H1 (cell line): ENCODE results near the gene ANKRD31. TPM values are rescaled to one million over a fixed set of nuclear protein-coding genes. Genes with fewer than 3 reads are reported as not detected.

Experiments
- CTCF ChIA-PET: fragments of 300-600 bp; sonication (Branson Sonifier 250); formaldehyde crosslinking; loops from one replicate; lab custom pipeline; 2021; ENCODE audit not compliant: partially characterized antibody; lab: Charles Lee
- POLR2A ChIA-PET: fragments of 300-600 bp; sonication (Branson Sonifier 250); formaldehyde crosslinking; loops from one replicate; lab custom pipeline; 2021; ENCODE audit warnings: inconsistent platforms; ENCODE audit not compliant: partially characterized antibody; lab: Charles Lee
- DNase-seq, 2 experiments: peaks; one replicate each; pipeline versions ENCODE4 v3.0.0 to v3.0.0-alpha.2; 2010 to 2022; ENCODE audit warnings: low spot score in 2 of 2, low read depth in 1 of 2, mixed read lengths in 1 of 2
- FAIRE-seq: peaks from 2 replicates; lab custom pipeline; 2011; peaks lifted over from hg19 to GRCh38; lab: Jason Lieb, UNC
- H2AFZ ChIP-seq: 2 replicates; pipeline ENCODE4 v1.8.1; 2012; ENCODE audit warnings: low read length, inconsistent platforms
- H2AK5ac ChIP-seq: 2 replicates; pipeline ENCODE4 v1.6.1; 2013; ENCODE audit warnings: low read depth, low read length
- H2BK120ac ChIP-seq: replicated peaks from 2 replicates; pipeline ENCODE3; 2013; ENCODE audit warnings: low read depth, low read length, inconsistent platforms
- H2BK12ac ChIP-seq: 2 replicates; pipeline ENCODE4 v1.6.1; 2013; ENCODE audit warnings: low read depth, low read length
- H2BK15ac ChIP-seq: 2 replicates; pipeline ENCODE4 v1.6.1; 2013; ENCODE audit warnings: low read length
- H2BK20ac ChIP-seq: 2 replicates; pipeline ENCODE4 v1.6.1; 2013; ENCODE audit warnings: low read length
- H2BK5ac ChIP-seq: 2 replicates; pipeline ENCODE4 v1.6.1; 2013; ENCODE audit warnings: low read depth, low read length
- H3K14ac ChIP-seq: 2 replicates; pipeline ENCODE4 v1.6.1; 2013; ENCODE audit warnings: inconsistent platforms; ENCODE audit not compliant: insufficient read length
- H3K18ac ChIP-seq: 2 replicates; pipeline ENCODE4 v1.6.1; 2013; ENCODE audit warnings: low read length; ENCODE audit errors: extremely low read depth
- H3K23ac ChIP-seq: 2 replicates; pipeline ENCODE4 v1.6.1; 2013; ENCODE audit warnings: inconsistent platforms; ENCODE audit not compliant: insufficient read length
- H3K23me2 ChIP-seq: 2 replicates; pipeline ENCODE4 v1.6.1; 2013; ENCODE audit warnings: low read depth, low read length
- H3K27ac ChIP-seq: 2 replicates; pipeline ENCODE4 v1.6.1; 2011; ENCODE audit warnings: low read depth, low read length, inconsistent platforms
- H3K27me3 ChIP-seq, 4 experiments: replicated peaks in 1 of 4; 1 replicate in 1 of 4; 2 replicates in 3 of 4; pipeline versions ENCODE4 v1.6.1 to v1.8.1; 2011 to 2013; ENCODE audit warnings: low read length in 3 of 4, mild to moderate bottlenecking in 3 of 4, inconsistent platforms in 2 of 4, mixed read lengths in 2 of 4, moderate library complexity in 1 of 4; ENCODE audit not compliant: control insufficient read depth in 3 of 4, insufficient read depth in 3 of 4; ENCODE audit errors: extremely low read depth in 1 of 4
- H3K36me3 ChIP-seq, 4 experiments: 2 replicates each; pipeline versions ENCODE4 v1.6.1 to v1.8.1; 2011 to 2013; ENCODE audit warnings: mild to moderate bottlenecking in 4 of 4, low read length in 3 of 4, moderate library complexity in 2 of 4, control low read depth in 1 of 4, inconsistent platforms in 1 of 4; ENCODE audit not compliant: insufficient read depth in 4 of 4, control insufficient read depth in 2 of 4
- H3K4ac ChIP-seq: replicated peaks from 2 replicates; pipeline ENCODE3; 2013; ENCODE audit warnings: low read length, low read depth, mixed read lengths, inconsistent platforms; ENCODE audit not compliant: insufficient read length
- H3K4me1 ChIP-seq, 4 experiments: replicated peaks in 1 of 4; 1 replicate in 1 of 4; 2 replicates in 3 of 4; pipeline versions ENCODE4 v1.6.1 to v1.8.1; 2011 to 2013; ENCODE audit warnings: low read length in 3 of 4, inconsistent platforms in 2 of 4, mixed read lengths in 1 of 4; ENCODE audit not compliant: insufficient read depth in 4 of 4, control insufficient read depth in 3 of 4
- H3K4me2 ChIP-seq, 2 experiments: 2 replicates each; pipeline versions ENCODE4 v1.6.1 to v1.8.1; 2011 to 2013; ENCODE audit warnings: low read depth in 2 of 2, low read length in 2 of 2, control low read depth in 1 of 2, inconsistent platforms in 1 of 2, mild to moderate bottlenecking in 1 of 2; ENCODE audit not compliant: insufficient read depth in 1 of 2
- H3K4me3 ChIP-seq, 4 experiments: fragments of 200-600, 300-600 bp in 1 of 4; sonication (generic), shearing (Covaris generic), sonication (Bioruptor Twin) in 1 of 4; 2 replicates each; pipeline versions ENCODE4 v1.5.1 to v1.8.1; 2011 to 2016; ENCODE audit warnings: low read length in 4 of 4, low read depth in 3 of 4, control low read depth in 2 of 4, inconsistent platforms in 2 of 4, mild to moderate bottlenecking in 2 of 4, mixed read lengths in 1 of 4, moderate library complexity in 1 of 4; ENCODE audit not compliant: insufficient read depth in 2 of 4; ENCODE audit errors: extremely low read depth in 1 of 4
- H3K56ac ChIP-seq: replicated peaks from 2 replicates; pipeline ENCODE3; 2013; ENCODE audit warnings: low read depth, mild to moderate bottlenecking, mixed read lengths, low read length, inconsistent platforms; ENCODE audit not compliant: insufficient read length
- H3K79me1 ChIP-seq: 2 replicates; pipeline ENCODE4 v1.6.1; 2013; ENCODE audit warnings: low read depth, low read length, control low read depth
- H3K79me2 ChIP-seq, 2 experiments: 2 replicates each; pipeline versions ENCODE4 v1.6.1 to v1.8.1; 2012 to 2013; ENCODE audit warnings: low read length in 2 of 2, mild to moderate bottlenecking in 2 of 2, inconsistent platforms in 1 of 2; ENCODE audit not compliant: insufficient read depth in 2 of 2, control insufficient read depth in 1 of 2
- H3K9ac ChIP-seq, 4 experiments: replicated peaks in 1 of 4; 1 replicate in 1 of 4; 2 replicates in 3 of 4; pipeline versions ENCODE4 v1.6.1 to v1.8.1; 2011 to 2013; ENCODE audit warnings: low read depth in 3 of 4, low read length in 3 of 4, control low read depth in 2 of 4, mild to moderate bottlenecking in 2 of 4, moderate library complexity in 2 of 4, inconsistent platforms in 1 of 4; ENCODE audit errors: extremely low read depth in 1 of 4
- H3K9me3 ChIP-seq, 2 experiments: 2 replicates each; pipeline versions ENCODE4 v1.6.1 to v1.8.1; 2012 to 2013; ENCODE audit warnings: mild to moderate bottlenecking in 2 of 2, moderate library complexity in 2 of 2, control low read depth in 1 of 2, inconsistent platforms in 1 of 2, low read depth in 1 of 2, low read length in 1 of 2, mixed read lengths in 1 of 2; ENCODE audit not compliant: insufficient read depth in 2 of 2
- H4K20me1 ChIP-seq, 2 experiments: replicated peaks in 1 of 2; 2 replicates each; pipeline versions ENCODE3 to v1.8.1; 2011 to 2013; ENCODE audit warnings: inconsistent platforms in 2 of 2, low read length in 2 of 2, mild to moderate bottlenecking in 1 of 2; ENCODE audit not compliant: insufficient read depth in 2 of 2, control insufficient read depth in 1 of 2
- H4K5ac ChIP-seq: 2 replicates; pipeline ENCODE4 v1.6.1; 2013; ENCODE audit warnings: low read length, low read depth, mixed read lengths, inconsistent platforms; ENCODE audit not compliant: insufficient read length
- H4K8ac ChIP-seq: 2 replicates; pipeline ENCODE4 v1.8.0; 2013; ENCODE audit warnings: mild to moderate bottlenecking, moderate library complexity, low read length, inconsistent platforms; ENCODE audit not compliant: insufficient read depth; ENCODE audit errors: extremely low read depth
- H4K91ac ChIP-seq: replicated peaks from 2 replicates; pipeline ENCODE3; 2013; ENCODE audit warnings: low read length, mixed read lengths, inconsistent platforms; ENCODE audit not compliant: insufficient read length
- CBX8 ChIP-seq: fragments of 300-800, 300-1000 bp; sonication (generic); IDR thresholded peaks from 2 replicates; pipeline ENCODE4 v1.7.1; 2016; ENCODE audit warnings: low read depth, low read length, borderline replicate concordance
- RFX5 ChIP-seq: IDR thresholded peaks from 2 replicates; pipeline ENCODE4 v1.6.1; 2011; ENCODE audit warnings: low read depth, low read length, improper control_type of control experiment, borderline replicate concordance
- SIRT6 ChIP-seq: IDR thresholded peaks from one replicate; pipeline ENCODE4 v1.7.1; 2012; ENCODE audit warnings: low read length, inconsistent platforms
- TBP ChIP-seq: IDR thresholded peaks from 2 replicates; pipeline ENCODE4 v1.6.1; 2011; ENCODE audit warnings: low read depth, low read length, improper control_type of control experiment
- WGBS, 2 experiments: shearing (Covaris generic) in 1 of 2; methylation state at CpG; one replicate each; pipeline versions ENCODE4 v1.1.6 to v1.1.7; 2013 to 2015; ENCODE audit warnings: low lambda C conversion rate in 2 of 2, mixed read lengths in 2 of 2, inconsistent platforms in 1 of 2, low coverage in 1 of 2, missing lambda C conversion rate in 1 of 2; ENCODE audit not compliant: insufficient replicate concordance in 2 of 2, insufficient coverage in 1 of 2, insufficient read length in 1 of 2; ENCODE audit errors: extremely low coverage in 1 of 2, missing lambda C conversion rate in 1 of 2; 5-methylcytosine and 5-hydroxymethylcytosine counted together
- polyA plus RNA-seq, 7 experiments: library from polyadenylated mRNA; depleted of rRNA in 3 of 7; stranded (reverse) in 5 of 7; unstranded in 2 of 7; fragments of >200 nt in 5 of 7; fragments of 200-250 nt in 2 of 7; gene quantifications; 1 replicate in 5 of 7; 2 replicates in 1 of 7; 4 replicates in 1 of 7; pipeline versions ENCODE4 v1.2.1 to v1.2.3, GENCODE V29; 2011 to 2013; ENCODE audit warnings: missing spikeins in 2 of 7, mixed read lengths in 2 of 7
- total RNA-seq: library from RNA; stranded (reverse); fragmentation: NEBNext Ultra II Directional; extraction: Animal tissue kit (Norgen Biotek cat#: 25700); gene quantifications from 2 replicates; pipeline ENCODE4 v1.2.1, GENCODE V29; 2021
- TF ChIP-seq, protein P1 (sequence below): IDR thresholded peaks from 2 replicates; pipeline ENCODE4 v1.6.1; 2012; ENCODE audit warnings: inconsistent platforms

ANKRD31 gene
- total and polyA plus RNA-seq, 2 of the 8 experiments (the other 6 are each of a cell fraction or from before 2014, with no cell fraction given): 0.05 to 0.06 TPM

DNA sequence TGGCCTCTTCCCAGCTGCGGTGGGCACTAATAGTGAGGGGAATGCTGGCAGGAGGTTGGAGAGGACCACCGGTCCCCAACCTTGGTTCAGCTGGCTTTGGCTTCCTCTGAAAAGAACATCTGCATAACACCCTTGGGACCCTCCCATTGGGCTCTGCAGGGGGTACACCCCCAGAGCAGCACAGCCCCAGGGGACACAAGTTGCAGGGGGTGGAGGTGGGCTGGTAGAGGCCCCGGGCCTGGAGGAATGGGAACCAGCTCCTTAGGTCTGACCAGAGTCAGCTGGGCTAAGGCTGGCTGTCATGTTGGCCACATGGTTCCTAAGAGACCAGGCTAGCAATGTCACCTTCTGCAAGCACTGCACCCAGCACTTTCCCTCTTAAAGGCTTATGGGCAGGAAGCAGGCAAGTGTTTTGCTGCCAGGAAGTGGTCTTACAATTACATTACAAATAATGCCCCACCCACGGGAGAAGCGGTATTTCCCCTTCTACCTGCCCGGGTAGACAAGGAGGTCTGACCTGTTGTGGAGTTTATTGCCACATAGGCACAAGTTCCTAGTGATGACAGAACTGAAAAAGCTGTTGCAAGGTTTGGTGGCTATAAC is 202.4 kb downstream of the ANKRD31 start:
- no peak overlapping the region for H2BK12ac ChIP-seq
- H3K36me3 ChIP-seq: no peaks in the 10 kb centered on the region
- TF ChIP-seq SIRT6: no peak
- TF ChIP-seq, protein P1, sequence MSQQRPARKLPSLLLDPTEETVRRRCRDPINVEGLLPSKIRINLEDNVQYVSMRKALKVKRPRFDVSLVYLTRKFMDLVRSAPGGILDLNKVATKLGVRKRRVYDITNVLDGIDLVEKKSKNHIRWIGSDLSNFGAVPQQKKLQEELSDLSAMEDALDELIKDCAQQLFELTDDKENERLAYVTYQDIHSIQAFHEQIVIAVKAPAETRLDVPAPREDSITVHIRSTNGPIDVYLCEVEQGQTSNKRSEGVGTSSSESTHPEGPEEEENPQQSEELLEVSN: no peak
- TF ChIP-seq TBP: no peak
- TF ChIP-seq CBX8: no peak
- TF ChIP-seq RFX5: no peak
- no peaks in the 10 kb centered on the region for H4K20me1 ChIP-seq
- no peaks in the 10 kb centered on the region for H3K9me3 ChIP-seq
- POLR2A ChIA-PET: no interaction called here
- 95% methylated on average over 6 of the region's 6 CpGs; no CpG with 5 or more reads in 1 of the 2 experiments for WGBS, 2 experiments
- no peak overlapping the region for H2BK5ac ChIP-seq
- no peak overlapping the region for H4K5ac ChIP-seq
- no peak overlapping the region for H2AFZ ChIP-seq
- no peak overlapping the region for H2BK15ac ChIP-seq
- CTCF ChIA-PET: interaction anchor here (0.5 to 1.1 kb wide), 3 partner anchors 22 to 541 kb away, joined by 3 to 4 read pairs (median 3); no protein-coding TSS in a partner anchor
- H4K91ac ChIP-seq: no peak overlapping the region
- H3K4me3 ChIP-seq: no peak overlapping the region
- H3K79me2 ChIP-seq: no peaks in the 10 kb centered on the region
- H3K79me1 ChIP-seq: no peaks in the 10 kb centered on the region; the same call in 1 of the 2 replicates
- H2AK5ac ChIP-seq: no peak overlapping the region
- H3K4me2 ChIP-seq: no peak overlapping the region
- no peak overlapping the region for H4K8ac ChIP-seq
- no peak overlapping the region for H3K56ac ChIP-seq
- H3K23ac ChIP-seq: no peak overlapping the region
- H3K27me3 ChIP-seq: no peaks in the 10 kb centered on the region
- H3K18ac ChIP-seq: no peak overlapping the region
- H2BK120ac ChIP-seq: no peak overlapping the region
- H2BK20ac ChIP-seq: no peak overlapping the region
- H3K27ac ChIP-seq: no peak overlapping the region
- no peak overlapping the region for H3K9ac ChIP-seq
- no peaks in the 10 kb centered on the region; the same call in 1 of the 2 replicates for H3K23me2 ChIP-seq
- H3K14ac ChIP-seq: no peak overlapping the region
- no peak overlapping the region for H3K4ac ChIP-seq
- no peak for FAIRE-seq
- no peak for DNase-seq
- H3K4me1 ChIP-seq: peaks cover 0 to 3% (median 0%) of the 10 kb centered on the region in 4 experiments; a peak in 2 of 7 replicates
